Ureter (tissue), 1 donor: ENCODE data around the gene EML3. TPM values are rescaled to one million over a fixed set of nuclear protein-coding genes. Genes with fewer than 3 reads are reported as not detected.
A peak's percentile ranks its signal among the peaks of the same experiment; 100 is the strongest.
"Not testable (repeated sequence)": the region's sequence is repeated elsewhere in the genome, so short reads cannot be mapped to it uniquely, and the experiment has no call there.

Experiments used
- DNase-seq: peaks from one replicate; pipeline ENCODE4 v3.0.0-alpha.2; 2020; ENCODE audit warnings: low spot score
- total RNA-seq: library from RNA; stranded (reverse); gene quantifications from one replicate; pipeline ENCODE4 v1.2.4, GENCODE V29; 2023
- donor health status: DM: yes; HTN: yes; CAD: no.

Gene EML3
- total RNA-seq, 1 donor from 2014 or later: 83.2 TPM

GRCh38 chr11:62572431-62572830 is 40.1 kb downstream of the EML3 start:
- DNase-seq: no peak

DNA sequence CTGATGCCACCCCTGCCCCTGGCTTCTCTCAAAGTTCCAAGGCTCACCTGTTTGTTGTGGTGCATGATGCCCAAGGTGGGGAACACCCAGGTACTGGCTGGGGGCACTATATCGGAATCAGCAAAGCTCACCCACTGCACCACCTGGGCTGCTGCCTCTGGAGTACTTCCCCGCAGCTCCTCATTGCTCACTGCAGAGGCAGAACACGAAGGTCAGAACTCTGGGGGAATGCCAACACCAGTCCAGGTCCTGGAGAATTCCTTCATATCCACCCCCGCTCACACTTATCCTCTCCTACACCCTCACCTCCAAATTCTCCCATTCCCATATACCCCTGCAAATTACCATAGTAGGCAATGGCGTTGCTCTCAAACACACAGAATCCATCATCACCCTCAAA is 41.1 kb downstream of the EML3 start:
- DNase-seq: not testable (repeated sequence)

DNA sequence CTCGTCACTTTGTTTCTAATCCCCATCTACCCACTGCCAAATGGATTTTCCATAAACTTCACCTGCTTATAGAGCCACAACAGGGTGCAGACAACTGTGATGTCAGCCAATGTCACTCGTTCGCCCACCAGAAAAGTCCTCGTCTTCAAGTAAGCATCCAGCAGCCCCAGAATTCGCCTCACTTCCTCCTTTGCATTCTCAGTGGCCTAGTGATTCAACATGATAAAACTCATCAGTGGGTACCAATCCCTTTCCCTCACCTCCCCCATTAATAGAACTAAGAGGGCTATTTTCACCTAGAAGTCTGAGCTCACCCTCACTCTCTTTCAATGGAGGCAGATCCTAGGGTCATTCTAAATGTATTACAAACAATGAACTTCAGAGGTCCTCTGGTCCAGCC is 41.7 kb downstream of the EML3 start:
- not testable (repeated sequence) for DNase-seq

DNA sequence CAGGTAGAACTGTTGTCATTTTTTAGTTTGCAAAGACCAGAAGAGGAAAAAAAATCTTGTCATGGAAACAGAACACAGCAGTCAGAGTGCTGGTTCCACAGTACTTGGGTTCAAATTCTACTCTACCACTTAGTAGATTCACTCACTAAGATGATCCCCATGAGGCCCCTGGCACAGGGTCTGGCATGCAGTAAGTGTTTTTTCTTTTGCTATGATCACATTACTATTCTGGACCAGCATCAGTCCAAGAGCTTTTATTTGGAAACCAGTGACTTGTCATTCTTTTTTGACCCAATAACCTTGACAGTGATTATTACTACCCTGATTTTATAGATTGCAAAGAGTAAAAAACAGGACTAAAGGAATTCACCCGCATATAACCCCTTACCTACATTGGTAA is 43.0 kb downstream of the EML3 start:
- DNase-seq: no peak

- no peak for DNase-seq
Measured at GRCh38 chr11:62567018-62567633, 45.4 kb downstream of the EML3 start.

- no peak for DNase-seq
Measured at GRCh38 chr11:62566247-62566646, 46.3 kb downstream of the EML3 start.

GRCh38 chr11:62565100-62565802 is 47.3 kb downstream of the EML3 start:
- DNase-seq: no peak

GRCh38 chr11:62561677-62562230 is 50.8 kb downstream of the EML3 start:
- DNase-seq: not testable (repeated sequence)

GRCh38 chr11:62560566-62561103 is 51.9 kb downstream of the EML3 start:
- DNase-seq: peak; percentile 92

GRCh38 chr11:62559626-62560025 is 52.9 kb downstream of the EML3 start:
- DNase-seq: not testable (repeated sequence)

DNA sequence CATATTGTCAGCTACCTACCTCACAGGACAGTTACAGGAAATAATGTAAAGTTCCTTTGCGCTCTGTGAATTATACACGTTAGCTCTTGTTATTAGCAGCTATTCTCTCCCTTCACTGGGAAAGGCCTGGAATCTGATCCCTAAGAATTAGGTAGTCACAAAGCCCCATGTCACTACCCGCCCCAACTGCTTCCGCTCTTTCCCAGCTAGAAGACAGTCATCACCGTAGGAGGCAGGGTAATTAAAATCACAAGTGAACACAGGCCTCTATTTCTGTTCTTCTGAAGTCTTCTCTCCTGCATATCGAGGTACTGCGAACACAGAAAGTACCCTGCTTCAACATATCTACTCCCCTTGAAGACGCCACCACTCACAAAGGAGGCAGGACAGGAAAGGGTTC is 53.4 kb downstream of the EML3 start:
- DNase-seq: no peak

GRCh38 chr11:62558669-62559068 is 53.9 kb downstream of the EML3 start:
- no peak for DNase-seq

GRCh38 chr11:62556875-62557631 is 55.5 kb downstream of the EML3 start:
- peak; percentile 43 for DNase-seq

GRCh38 chr11:62556108-62556874 is 56.3 kb downstream of the EML3 start:
- DNase-seq: peak; percentile 90

DNA sequence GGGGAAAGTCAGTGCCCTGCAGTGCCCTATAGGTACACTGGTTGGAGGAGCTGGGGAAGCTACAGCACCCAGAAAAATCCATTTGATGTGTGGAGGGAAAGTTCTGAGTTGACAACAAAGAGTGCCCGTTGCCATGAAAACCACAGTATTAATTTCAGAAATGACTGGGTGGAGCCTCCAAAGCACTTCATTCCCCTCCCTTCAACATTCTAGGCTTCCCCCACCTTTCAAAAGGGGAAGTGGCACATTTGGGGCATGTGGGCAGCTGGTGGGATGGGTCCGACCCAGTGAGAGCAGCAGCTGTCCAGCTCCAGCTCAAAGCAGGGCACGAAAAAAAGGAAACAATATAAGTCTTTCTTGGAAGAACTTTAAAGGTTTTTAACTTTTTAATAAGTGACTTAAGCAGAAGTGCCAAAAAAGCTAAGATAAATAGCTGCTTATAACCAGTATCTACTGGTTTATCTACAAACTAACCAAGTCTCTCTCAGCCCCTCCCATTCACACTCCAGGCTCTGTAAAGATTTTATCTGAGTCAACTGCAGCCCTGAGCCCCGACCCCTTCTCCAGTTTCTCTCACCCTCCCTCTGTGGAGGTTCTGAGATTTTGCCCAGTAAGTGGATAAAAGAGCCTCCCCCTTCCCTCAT is 57.0 kb downstream of the EML3 start:
- DNase-seq: peak; percentile 46

DNA sequence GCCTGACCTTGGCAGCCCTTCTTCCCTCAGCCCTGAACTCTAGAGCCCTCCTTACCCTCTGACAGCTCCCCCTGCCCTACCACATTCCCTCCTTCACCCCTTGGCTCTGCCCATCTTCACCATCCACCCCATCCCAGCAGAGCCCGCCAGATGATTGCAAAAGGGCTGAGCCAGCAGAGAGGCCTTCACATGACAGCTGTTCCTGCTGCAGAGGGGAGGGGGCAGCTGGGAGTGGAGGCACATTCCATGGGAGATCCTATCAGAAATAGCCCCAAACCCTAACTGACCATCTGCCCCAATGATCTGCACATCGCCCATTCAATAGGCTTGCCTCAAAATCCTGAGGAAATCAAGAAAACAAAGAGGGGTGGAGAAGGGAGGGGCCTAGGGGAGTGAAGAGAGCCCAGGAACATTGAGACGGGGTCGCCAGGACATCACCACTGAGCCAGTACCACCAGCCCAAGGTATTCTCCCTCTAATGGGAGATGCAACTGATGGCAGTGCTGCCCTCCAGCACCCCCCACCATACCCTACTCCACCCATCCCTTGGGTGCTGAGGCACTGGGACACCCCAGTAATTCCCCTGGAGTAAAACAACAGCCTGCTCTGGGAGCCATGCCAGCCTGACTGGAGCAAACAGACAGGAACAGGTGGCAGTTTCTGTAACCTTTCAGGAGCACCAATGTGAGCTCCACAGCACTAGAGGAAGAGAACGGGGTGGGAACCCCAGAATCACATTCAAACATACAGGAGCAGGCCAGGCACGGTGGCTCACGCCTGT is 58.0 kb downstream of the EML3 start:
- DNase-seq: peak; percentile 43

- DNase-seq: no peak
Measured at GRCh38 chr11:62553839-62554361, 58.7 kb downstream of the EML3 start.

DNA sequence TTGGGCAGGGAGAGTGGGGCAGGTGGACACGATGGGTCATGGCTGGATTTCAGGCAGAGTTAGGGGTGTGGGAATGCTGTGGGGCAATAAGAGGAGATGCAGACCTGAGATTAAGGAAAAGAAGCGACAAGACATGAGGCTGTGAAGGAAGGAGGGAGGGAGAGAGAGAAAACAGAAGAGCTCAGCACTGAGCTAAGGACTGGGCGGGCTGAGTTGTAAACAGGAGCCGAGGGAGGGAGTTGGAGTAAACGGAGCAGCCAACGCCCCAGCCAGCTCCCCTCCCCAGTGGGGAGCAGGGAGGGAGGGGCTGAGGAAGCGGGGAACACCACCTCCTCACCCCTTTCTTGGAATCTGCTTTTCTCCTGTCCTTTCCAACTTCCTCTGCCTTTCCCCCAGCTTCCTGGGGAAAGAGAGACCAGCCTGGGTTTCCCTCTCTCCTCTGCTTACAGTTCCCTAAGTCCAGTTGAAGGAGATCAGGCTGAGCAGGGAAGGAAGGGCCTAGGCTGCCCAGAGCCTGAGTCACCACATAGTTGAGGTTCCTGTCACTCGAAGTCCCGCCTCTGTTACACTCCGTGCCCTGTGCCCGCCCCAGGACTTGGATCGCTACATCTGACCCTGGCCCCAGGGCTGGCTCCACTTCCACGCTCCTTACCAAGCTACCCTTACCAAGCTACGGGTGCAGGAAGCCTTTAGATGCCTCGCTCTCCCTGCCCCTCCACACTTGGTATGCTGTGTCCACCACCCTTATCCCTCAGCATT is 59.3 kb downstream of the EML3 start:
- peak; percentile 89 for DNase-seq

DNA sequence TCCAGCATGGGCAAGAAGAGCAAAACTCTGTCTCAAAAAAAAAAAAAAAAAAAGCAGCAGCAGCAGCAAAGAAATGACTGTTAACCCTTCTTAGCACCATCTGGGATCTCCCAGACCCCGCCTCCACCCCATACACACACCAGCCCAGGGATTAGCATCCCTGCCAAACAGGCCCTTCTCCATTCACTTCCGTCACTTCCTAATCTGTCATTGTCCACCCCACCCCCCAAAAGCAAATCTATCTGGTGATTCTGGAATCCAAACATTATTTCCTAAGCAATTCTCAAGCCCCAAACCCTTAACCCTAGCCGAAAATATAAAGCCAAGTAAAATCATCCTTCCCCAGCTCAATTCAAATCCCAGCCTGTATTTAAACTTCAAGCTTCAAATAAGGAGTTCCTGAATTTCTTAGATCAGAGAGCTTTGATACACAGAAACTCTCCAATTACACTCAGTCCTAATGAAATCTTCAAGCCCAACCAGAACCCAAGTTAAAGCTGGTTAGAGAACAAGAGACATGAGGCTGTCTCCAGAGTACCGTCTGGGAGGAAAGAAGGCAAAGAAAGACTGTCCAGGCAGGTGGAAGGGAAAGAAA is 60.0 kb downstream of the EML3 start:
- no peak for DNase-seq
